ENCODE results near the gene IL17D.

DNA sequence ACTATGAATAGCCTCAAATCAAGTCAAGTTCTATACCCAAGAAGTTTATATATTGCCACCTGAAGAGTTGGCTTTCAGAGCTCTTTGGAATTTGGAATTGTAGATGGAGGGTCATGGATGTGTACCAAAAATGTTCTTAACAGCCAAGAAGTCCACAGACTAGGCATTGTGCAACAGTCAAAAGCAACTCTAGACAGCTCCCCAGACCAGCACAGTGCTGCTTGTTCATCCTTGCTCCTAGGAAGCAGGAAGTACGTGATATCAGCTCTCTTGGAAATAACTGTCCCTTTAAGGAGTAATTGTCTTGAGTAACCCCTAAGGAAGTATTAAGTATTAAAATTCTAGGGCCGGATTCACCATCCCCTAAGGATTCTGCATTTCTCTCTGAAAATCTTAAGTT lies 30.7 kb upstream of the IL17D start:
- TF ChIP-seq EZH2 (IDR thresholded peaks at IDR 0.05; ENCODE audit: borderline replicate concordance, insufficient read depth, low read depth, low read length, poor library complexity, severe bottlenecking) = no peak
- TF ChIP-seq, protein P1, sequence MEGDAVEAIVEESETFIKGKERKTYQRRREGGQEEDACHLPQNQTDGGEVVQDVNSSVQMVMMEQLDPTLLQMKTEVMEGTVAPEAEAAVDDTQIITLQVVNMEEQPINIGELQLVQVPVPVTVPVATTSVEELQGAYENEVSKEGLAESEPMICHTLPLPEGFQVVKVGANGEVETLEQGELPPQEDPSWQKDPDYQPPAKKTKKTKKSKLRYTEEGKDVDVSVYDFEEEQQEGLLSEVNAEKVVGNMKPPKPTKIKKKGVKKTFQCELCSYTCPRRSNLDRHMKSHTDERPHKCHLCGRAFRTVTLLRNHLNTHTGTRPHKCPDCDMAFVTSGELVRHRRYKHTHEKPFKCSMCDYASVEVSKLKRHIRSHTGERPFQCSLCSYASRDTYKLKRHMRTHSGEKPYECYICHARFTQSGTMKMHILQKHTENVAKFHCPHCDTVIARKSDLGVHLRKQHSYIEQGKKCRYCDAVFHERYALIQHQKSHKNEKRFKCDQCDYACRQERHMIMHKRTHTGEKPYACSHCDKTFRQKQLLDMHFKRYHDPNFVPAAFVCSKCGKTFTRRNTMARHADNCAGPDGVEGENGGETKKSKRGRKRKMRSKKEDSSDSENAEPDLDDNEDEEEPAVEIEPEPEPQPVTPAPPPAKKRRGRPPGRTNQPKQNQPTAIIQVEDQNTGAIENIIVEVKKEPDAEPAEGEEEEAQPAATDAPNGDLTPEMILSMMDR (IDR thresholded peaks at IDR 0.05) = no peak
